Hypothalamus (tissue), 51 donors: Measurements from ENCODE around the gene GSG1L.
"Not testable (repeated sequence)": the region's sequence is repeated elsewhere in the genome, so short reads cannot be mapped to it uniquely, and the experiment has no call there.

ENCODE experiments used
- DNase-seq, 51 donors: peaks; one replicate each; lab custom pipeline; 2025; lab: John Stamatoyannopoulos, UW

GSG1L gene

GRCh38 chr16:27920391-27920891 lies 143.1 kb downstream of the GSG1L start:
- peak in 13 of 51 donors; percentile 1 to 45 (median 9) for DNase-seq

GRCh38 chr16:27918755-27919154 lies 144.8 kb downstream of the GSG1L start:
- DNase-seq, result no peak

- no peak for DNase-seq
Observed at GRCh38 chr16:27917949-27918348, 145.6 kb downstream of the GSG1L start.

- DNase-seq, result no peak
Observed at GRCh38 chr16:27911486-27911885, 152.0 kb downstream of the GSG1L start.

- DNase-seq, result no peak
Observed at GRCh38 chr16:27907457-27907972, 156.0 kb downstream of the GSG1L start.

- DNase-seq, result no peak
Observed at GRCh38 chr16:27906883-27907282, 156.6 kb downstream of the GSG1L start.

GRCh38 chr16:27903046-27903655 lies 160.4 kb downstream of the GSG1L start:
- no peak for DNase-seq

GRCh38 chr16:27902551-27902950 lies 161.0 kb downstream of the GSG1L start:
- no peak for DNase-seq

- no peak for DNase-seq
Observed at GRCh38 chr16:27901956-27902355, 161.6 kb downstream of the GSG1L start.

GRCh38 chr16:27899736-27900135 lies 163.8 kb downstream of the GSG1L start:
- DNase-seq, result no peak

- no peak for DNase-seq
Observed at GRCh38 chr16:27894386-27894785, 169.1 kb downstream of the GSG1L start.

GRCh38 chr16:27892879-27893278 lies 170.6 kb downstream of the GSG1L start:
- DNase-seq, result no peak

- DNase-seq, result no peak
Observed at GRCh38 chr16:27890866-27891265, 172.6 kb downstream of the GSG1L start.

GRCh38 chr16:27890006-27890405 lies 173.5 kb downstream of the GSG1L start:
- no peak for DNase-seq

- DNase-seq, result no peak
Observed at GRCh38 chr16:27883576-27883975, 179.9 kb downstream of the GSG1L start.

- DNase-seq, result no peak
Observed at GRCh38 chr16:27880287-27880686, 183.2 kb downstream of the GSG1L start.

- DNase-seq, result no peak
Observed at GRCh38 chr16:27879601-27880247, 183.8 kb downstream of the GSG1L start.

GRCh38 chr16:27872627-27873026 lies 190.9 kb downstream of the GSG1L start:
- DNase-seq, result not testable (repeated sequence)

GRCh38 chr16:27870116-27870798 lies 193.3 kb downstream of the GSG1L start:
- no peak for DNase-seq

- no peak for DNase-seq
Observed at GRCh38 chr16:27869411-27869810, 194.1 kb downstream of the GSG1L start.

GRCh38 chr16:27868180-27868579 lies 195.3 kb downstream of the GSG1L start:
- DNase-seq, result no peak
